Measurements from ENCODE around the gene GIMD1.
"Not testable (repeated sequence)": the region's sequence is repeated elsewhere in the genome, so short reads cannot be mapped to it uniquely, and the experiment has no call there.

DNA sequence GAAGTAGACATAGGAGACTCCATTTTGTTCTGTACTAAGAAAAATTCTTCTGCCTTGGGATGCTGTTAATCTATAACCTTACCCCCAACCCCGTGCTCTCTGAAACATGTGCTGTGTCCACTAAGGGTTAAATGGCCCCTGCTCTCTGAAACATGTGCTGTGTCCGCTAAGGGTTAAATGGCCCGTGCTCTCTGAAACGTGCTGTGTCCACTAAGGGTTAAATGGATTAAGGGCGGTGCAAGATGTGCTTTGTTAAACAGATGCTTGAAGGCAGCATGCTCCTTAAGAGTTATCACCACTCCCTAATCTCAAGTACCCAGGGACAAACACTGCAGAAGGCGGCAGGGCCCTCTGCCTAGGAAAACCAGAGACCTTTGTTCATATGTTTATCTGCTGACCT is 46.8 kb downstream of the GIMD1 start:
- TF ChIP-seq, protein P1, sequence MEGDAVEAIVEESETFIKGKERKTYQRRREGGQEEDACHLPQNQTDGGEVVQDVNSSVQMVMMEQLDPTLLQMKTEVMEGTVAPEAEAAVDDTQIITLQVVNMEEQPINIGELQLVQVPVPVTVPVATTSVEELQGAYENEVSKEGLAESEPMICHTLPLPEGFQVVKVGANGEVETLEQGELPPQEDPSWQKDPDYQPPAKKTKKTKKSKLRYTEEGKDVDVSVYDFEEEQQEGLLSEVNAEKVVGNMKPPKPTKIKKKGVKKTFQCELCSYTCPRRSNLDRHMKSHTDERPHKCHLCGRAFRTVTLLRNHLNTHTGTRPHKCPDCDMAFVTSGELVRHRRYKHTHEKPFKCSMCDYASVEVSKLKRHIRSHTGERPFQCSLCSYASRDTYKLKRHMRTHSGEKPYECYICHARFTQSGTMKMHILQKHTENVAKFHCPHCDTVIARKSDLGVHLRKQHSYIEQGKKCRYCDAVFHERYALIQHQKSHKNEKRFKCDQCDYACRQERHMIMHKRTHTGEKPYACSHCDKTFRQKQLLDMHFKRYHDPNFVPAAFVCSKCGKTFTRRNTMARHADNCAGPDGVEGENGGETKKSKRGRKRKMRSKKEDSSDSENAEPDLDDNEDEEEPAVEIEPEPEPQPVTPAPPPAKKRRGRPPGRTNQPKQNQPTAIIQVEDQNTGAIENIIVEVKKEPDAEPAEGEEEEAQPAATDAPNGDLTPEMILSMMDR (conservative IDR thresholded peaks at IDR 0.05) = not testable (repeated sequence)
- TF ChIP-seq EZH2 (IDR thresholded peaks at IDR 0.05; ENCODE audit: low read depth) = not testable (repeated sequence)
